ENCODE measurements around the gene GPR18.

The GPR18 gene

GRCh38 chr13:99299256-99299919 is 41.2 kb upstream of the GPR18 start:
- no peak overlapping the region for H3K27ac Mint-ChIP-seq
- no peaks in the 10 kb centered on the region for H3K27me3 Mint-ChIP-seq
- DNase-seq = no peak
- peaks cover 86% of the 10 kb centered on the region for H3K4me1 Mint-ChIP-seq
- H3K36me3 Mint-ChIP-seq = peaks cover 44% of the 10 kb centered on the region
- no peak overlapping the region for H3K4me3 Mint-ChIP-seq
- CTCF ChIA-PET = interaction anchor here (1.0 to 1.3 kb wide), 2 partner anchors 29 to 138 kb away, joined by 3 to 5 read pairs; no protein-coding TSS in a partner anchor
- no peaks in the 10 kb centered on the region for H3K9me3 Mint-ChIP-seq

GRCh38 chr13:99298056-99298455 is 39.9 kb upstream of the GPR18 start:
- CTCF ChIA-PET = interaction anchor here (0.8 to 2.6 kb wide), 11 partner anchors 10 to 138 kb away, joined by 3 to 15 read pairs (median 4); no protein-coding TSS in a partner anchor
- H3K36me3 Mint-ChIP-seq = peaks cover 44% of the 10 kb centered on the region
- DNase-seq = no peak
- peaks cover 85% of the 10 kb centered on the region for H3K4me1 Mint-ChIP-seq
- peak overlapping the region; percentile 90 for H3K27ac Mint-ChIP-seq
- no peak overlapping the region for H3K4me3 Mint-ChIP-seq
- no peaks in the 10 kb centered on the region for H3K9me3 Mint-ChIP-seq
- no peaks in the 10 kb centered on the region for H3K27me3 Mint-ChIP-seq

GRCh38 chr13:99297331-99297730 is 39.2 kb upstream of the GPR18 start:
- CTCF ChIA-PET = interaction anchor here (0.6 to 2.6 kb wide), 13 partner anchors 9 to 139 kb away, joined by 3 to 15 read pairs (median 4); no protein-coding TSS in a partner anchor
- H3K36me3 Mint-ChIP-seq = peaks cover 46% of the 10 kb centered on the region

GRCh38 chr13:99296398-99296797 is 38.2 kb upstream of the GPR18 start:
- Mint-ChIP-seq H3K36me3 (peaks cover 43% of the 10 kb centered on the region), H3K27me3 (no peaks in the 10 kb centered on the region), H3K27ac (peak overlapping the region; percentile 90), H3K9me3 (no peaks in the 10 kb centered on the region), H3K4me1 (peaks cover 75% of the 10 kb centered on the region), H3K4me3 (peak overlapping the region; percentile 58)
- CTCF ChIA-PET = interaction anchor here (0.8 to 2.6 kb wide), 5 partner anchors 26 to 140 kb away, joined by 4 to 15 read pairs (median 8); no protein-coding TSS in a partner anchor
- no peak for DNase-seq

More at GRCh38 chr13:99297331-99297730, 39.2 kb upstream of the GPR18 start:
- H3K27me3 Mint-ChIP-seq = no peaks in the 10 kb centered on the region
- H3K27ac Mint-ChIP-seq = peak overlapping the region; percentile 90
- no peak for DNase-seq
- peaks cover 82% of the 10 kb centered on the region for H3K4me1 Mint-ChIP-seq
- no peaks in the 10 kb centered on the region for H3K9me3 Mint-ChIP-seq
- H3K4me3 Mint-ChIP-seq = peak overlapping the region; percentile 36

- H3K9me3 Mint-ChIP-seq = no peaks in the 10 kb centered on the region
- peaks cover 76% of the 10 kb centered on the region for H3K4me1 Mint-ChIP-seq
These were observed 37.5 kb upstream of the GPR18 start for GRCh38 chr13:99295488-99296252.

GRCh38 chr13:99294958-99295357 is 36.8 kb upstream of the GPR18 start:
- peaks cover 52% of the 10 kb centered on the region for H3K36me3 Mint-ChIP-seq
- H3K27me3 Mint-ChIP-seq = no peaks in the 10 kb centered on the region
- CTCF ChIA-PET = no interaction called here
- H3K4me3 Mint-ChIP-seq = no peak overlapping the region
- no peaks in the 10 kb centered on the region for H3K9me3 Mint-ChIP-seq
- DNase-seq = no peak
- peak overlapping the region; percentile 77 for H3K27ac Mint-ChIP-seq
- peaks cover 74% of the 10 kb centered on the region for H3K4me1 Mint-ChIP-seq

More at GRCh38 chr13:99295488-99296252, 37.5 kb upstream of the GPR18 start:
- CTCF ChIA-PET = interaction anchor here (0.8 to 2.6 kb wide), 4 partner anchors 25 to 141 kb away, joined by 4 to 15 read pairs (median 8); no protein-coding TSS in a partner anchor
- DNase-seq = peak; percentile 20
- peaks cover 49% of the 10 kb centered on the region for H3K36me3 Mint-ChIP-seq
- no peaks in the 10 kb centered on the region for H3K27me3 Mint-ChIP-seq
- H3K4me3 Mint-ChIP-seq = peak overlapping the region; percentile 22
- H3K27ac Mint-ChIP-seq = peak overlapping the region; percentile 77

- peaks cover 75% of the 10 kb centered on the region for H3K4me1 Mint-ChIP-seq
- no peak overlapping the region for H3K4me3 Mint-ChIP-seq
- H3K27ac Mint-ChIP-seq = no peak overlapping the region
- CTCF ChIA-PET = interaction anchor here (0.8 to 2.5 kb wide), 3 partner anchors 28 to 93 kb away, joined by 3 to 8 read pairs (median 4); no protein-coding TSS in a partner anchor
- no peak for DNase-seq
- no peaks in the 10 kb centered on the region for H3K27me3 Mint-ChIP-seq
- H3K9me3 Mint-ChIP-seq = no peaks in the 10 kb centered on the region
- H3K36me3 Mint-ChIP-seq = peaks cover 54% of the 10 kb centered on the region
These were observed 36.0 kb upstream of the GPR18 start for GRCh38 chr13:99294198-99294597.

- no peak for DNase-seq
- peaks cover 78% of the 10 kb centered on the region for H3K4me1 Mint-ChIP-seq
- CTCF ChIA-PET = interaction anchor here (1.8 to 2.5 kb wide), 3 partner anchors 24 to 144 kb away, joined by 4 to 9 read pairs (median 8); no protein-coding TSS in a partner anchor
- H3K4me3 Mint-ChIP-seq = no peak overlapping the region
- H3K27me3 Mint-ChIP-seq = no peaks in the 10 kb centered on the region
- peaks cover 58% of the 10 kb centered on the region for H3K36me3 Mint-ChIP-seq
- H3K27ac Mint-ChIP-seq = no peak overlapping the region
- H3K9me3 Mint-ChIP-seq = no peaks in the 10 kb centered on the region
These were observed 35.0 kb upstream of the GPR18 start for GRCh38 chr13:99293178-99293577.

GRCh38 chr13:99290894-99291293 is 32.7 kb upstream of the GPR18 start:
- Mint-ChIP-seq H3K27ac (no peak overlapping the region), H3K36me3 (peaks cover 60% of the 10 kb centered on the region), H3K4me3 (no peak overlapping the region), H3K27me3 (no peaks in the 10 kb centered on the region), H3K4me1 (peaks cover 79% of the 10 kb centered on the region), H3K9me3 (no peaks in the 10 kb centered on the region)
- no peak for DNase-seq
- CTCF ChIA-PET = interaction anchor here (1.0 kb wide), 1 partner anchor 23 kb away, joined by 3 read pairs; no protein-coding TSS in a partner anchor

GRCh38 chr13:99289674-99290337 is 31.6 kb upstream of the GPR18 start:
- no peak for DNase-seq
- Mint-ChIP-seq H3K4me1 (peaks cover 78% of the 10 kb centered on the region), H3K36me3 (peaks cover 56% of the 10 kb centered on the region), H3K27me3 (no peaks in the 10 kb centered on the region), H3K4me3 (no peak overlapping the region), H3K27ac (no peak overlapping the region), H3K9me3 (no peaks in the 10 kb centered on the region)
- CTCF ChIA-PET = no interaction called here

- peak overlapping the region; percentile 25 for H3K27ac Mint-ChIP-seq
- no peak for DNase-seq
- H3K4me1 Mint-ChIP-seq = peaks cover 80% of the 10 kb centered on the region
- H3K27me3 Mint-ChIP-seq = no peaks in the 10 kb centered on the region
- H3K9me3 Mint-ChIP-seq = no peaks in the 10 kb centered on the region
- CTCF ChIA-PET = interaction anchor here (1.0 to 2.5 kb wide), 5 partner anchors 8 to 99 kb away, joined by 3 to 18 read pairs (median 3); no protein-coding TSS in a partner anchor
- peaks cover 60% of the 10 kb centered on the region for H3K36me3 Mint-ChIP-seq
- no peak overlapping the region for H3K4me3 Mint-ChIP-seq
These were observed 31.1 kb upstream of the GPR18 start for GRCh38 chr13:99289271-99289670.

GRCh38 chr13:99288089-99288488 is 29.9 kb upstream of the GPR18 start:
- no peaks in the 10 kb centered on the region for H3K9me3 Mint-ChIP-seq
- H3K27ac Mint-ChIP-seq = peak overlapping the region; percentile 81
- H3K36me3 Mint-ChIP-seq = peaks cover 51% of the 10 kb centered on the region
- no peaks in the 10 kb centered on the region for H3K27me3 Mint-ChIP-seq
- CTCF ChIA-PET = interaction anchor here (1.1 to 2.5 kb wide), 6 partner anchors 9 to 149 kb away, joined by 3 to 18 read pairs (median 4); no protein-coding TSS in a partner anchor
- DNase-seq = no peak
- H3K4me1 Mint-ChIP-seq = peaks cover 73% of the 10 kb centered on the region
- H3K4me3 Mint-ChIP-seq = no peak overlapping the region

GRCh38 chr13:99287551-99287950 is 29.4 kb upstream of the GPR18 start:
- H3K9me3 Mint-ChIP-seq = no peaks in the 10 kb centered on the region
- CTCF ChIA-PET = interaction anchor here (1.1 to 2.5 kb wide), 3 partner anchors 15 to 149 kb away, joined by 4 to 18 read pairs (median 4); no protein-coding TSS in a partner anchor
- H3K36me3 Mint-ChIP-seq = peaks cover 50% of the 10 kb centered on the region
- H3K27ac Mint-ChIP-seq = peak overlapping the region; percentile 54
- DNase-seq = no peak
- peaks cover 74% of the 10 kb centered on the region for H3K4me1 Mint-ChIP-seq
- H3K4me3 Mint-ChIP-seq = no peak overlapping the region
- no peaks in the 10 kb centered on the region for H3K27me3 Mint-ChIP-seq
